GM19025 (cell line): ENCODE measurements around the gene SLC35A2.

Experiments
- ATAC-seq: cut with Tn5 transposase; IDR thresholded peaks from one replicate; pipeline ENCODE4 v1.9.1; 2021; ENCODE audit warnings: mild to moderate bottlenecking, low read depth, moderate library complexity; ENCODE audit not compliant: unreplicated experiment

The SLC35A2 gene

DNA sequence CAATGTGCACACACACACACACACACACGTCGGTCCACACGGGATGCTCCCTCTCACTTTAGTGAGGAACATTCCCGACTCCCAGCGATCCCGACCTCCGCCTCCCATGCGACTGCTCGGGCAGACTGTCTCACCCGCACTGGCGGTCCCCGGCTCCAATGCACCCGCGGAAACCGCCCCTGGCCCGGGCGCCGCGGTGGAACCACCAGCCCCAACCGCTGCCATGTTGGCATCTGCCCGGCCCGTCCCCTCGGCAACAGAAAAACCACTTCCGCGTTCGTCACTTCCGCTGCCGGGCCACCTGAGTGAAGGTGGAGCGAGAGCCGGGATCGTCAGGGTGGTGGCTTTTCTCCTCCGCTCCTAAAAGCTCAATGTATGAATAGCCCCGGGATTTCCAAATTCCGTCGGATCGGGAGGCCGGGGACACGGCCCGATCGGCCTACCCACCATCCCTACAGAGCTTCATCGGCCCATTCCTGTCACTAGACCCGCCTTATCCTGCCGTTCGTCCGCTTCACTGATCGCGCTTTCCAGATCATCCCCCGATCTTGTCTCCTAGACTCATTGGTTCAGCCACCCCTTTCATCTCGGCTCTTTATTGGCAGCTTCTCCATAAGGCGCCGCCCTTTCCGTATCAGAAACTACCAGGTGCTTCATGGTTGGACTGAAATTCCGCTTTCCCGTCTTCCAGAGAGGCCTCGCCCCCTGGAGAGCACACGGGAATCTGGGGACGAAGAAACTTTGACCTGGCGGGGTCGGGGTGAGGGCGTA, at the start of gene SLC35A2:
TSS of gene SLC35A2 (minus strand) at position 235 of the 771 bp plus-strand sequence. CDS start at position 225, 10 bp downstream.
- peak; percentile 62 for ATAC-seq

DNA sequence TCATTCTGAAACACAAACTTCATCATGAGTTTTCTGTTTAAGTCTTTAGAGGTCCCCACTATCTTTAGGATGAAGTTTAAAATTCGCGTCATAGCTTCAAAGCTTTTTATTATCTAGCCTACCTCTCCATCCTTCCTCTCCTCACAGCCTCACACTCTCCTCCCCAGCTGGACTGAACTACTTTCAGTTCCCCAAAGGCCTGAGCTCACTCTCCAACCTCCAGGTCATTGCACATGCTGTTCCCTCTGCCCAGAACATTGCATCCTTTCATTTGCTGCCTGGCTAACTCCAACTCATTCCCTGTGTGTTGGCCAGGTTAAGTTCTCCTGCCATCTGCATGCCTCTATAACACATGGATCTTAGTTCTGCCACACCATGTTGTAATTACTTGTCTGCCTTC, 48.8 kb upstream of the SLC35A2 start:
- no peak for ATAC-seq

DNA sequence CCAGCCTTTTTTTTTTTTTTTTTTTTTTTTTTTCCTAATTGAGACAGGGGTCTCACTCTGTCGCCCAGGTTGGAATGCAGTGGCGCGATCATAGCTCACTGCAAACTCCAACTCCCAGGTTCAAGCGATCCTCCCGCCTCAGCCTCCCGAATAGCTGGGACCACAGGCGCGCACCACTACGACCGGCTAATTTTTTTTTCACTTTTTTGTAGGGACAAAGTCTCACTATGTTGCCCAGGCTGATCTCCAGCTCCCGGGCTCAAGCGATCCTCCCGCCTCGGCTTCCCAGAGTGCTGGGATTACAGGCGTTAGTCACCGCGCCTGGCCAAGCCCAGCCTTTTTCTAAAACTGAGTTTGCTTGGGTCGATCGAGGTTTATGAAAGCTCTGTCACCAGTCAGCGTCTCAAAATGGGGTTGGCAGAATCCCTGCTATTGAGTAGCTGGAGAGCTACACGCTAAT, 47.2 kb upstream of the SLC35A2 start:
- no peak for ATAC-seq

DNA sequence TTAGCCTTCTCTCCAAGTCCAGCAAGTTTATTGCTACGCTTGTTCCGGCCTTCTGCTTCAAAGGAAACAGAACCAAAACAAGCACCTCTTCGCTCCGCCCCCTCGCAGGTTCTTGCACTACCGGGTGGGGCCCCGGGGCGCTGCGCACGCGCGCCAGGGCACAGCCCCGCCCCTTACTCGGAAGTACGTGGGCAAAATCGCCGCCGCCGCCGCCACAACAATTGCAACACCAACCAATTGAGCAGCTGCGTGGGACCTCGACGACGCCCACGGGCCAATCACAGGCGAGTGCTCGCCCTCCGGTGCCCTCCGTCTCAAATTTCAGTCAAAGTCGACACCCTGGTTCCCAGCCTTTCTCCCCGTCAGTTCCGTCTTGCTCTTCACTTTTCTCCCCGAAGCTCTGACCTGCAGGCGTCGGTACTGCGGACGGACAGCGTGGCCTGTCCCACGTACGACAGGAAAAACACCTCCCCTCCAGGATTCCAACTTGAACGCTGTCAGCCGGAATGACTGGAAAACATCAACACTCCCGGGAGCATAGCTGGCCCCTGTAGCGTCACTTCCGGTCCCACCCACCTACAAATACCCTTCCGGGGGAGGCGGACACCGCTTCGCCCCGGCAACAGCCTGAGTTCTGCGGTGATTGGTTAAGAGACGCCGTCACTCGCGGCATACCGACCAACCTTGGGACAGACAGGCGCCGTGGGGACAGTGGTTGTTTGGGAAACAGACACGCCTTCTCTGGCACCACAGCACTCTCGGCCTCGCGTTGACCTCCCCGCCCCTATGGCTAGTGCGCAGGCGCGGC, 46.6 kb upstream of the SLC35A2 start:
- ATAC-seq = peak; percentile 77

DNA sequence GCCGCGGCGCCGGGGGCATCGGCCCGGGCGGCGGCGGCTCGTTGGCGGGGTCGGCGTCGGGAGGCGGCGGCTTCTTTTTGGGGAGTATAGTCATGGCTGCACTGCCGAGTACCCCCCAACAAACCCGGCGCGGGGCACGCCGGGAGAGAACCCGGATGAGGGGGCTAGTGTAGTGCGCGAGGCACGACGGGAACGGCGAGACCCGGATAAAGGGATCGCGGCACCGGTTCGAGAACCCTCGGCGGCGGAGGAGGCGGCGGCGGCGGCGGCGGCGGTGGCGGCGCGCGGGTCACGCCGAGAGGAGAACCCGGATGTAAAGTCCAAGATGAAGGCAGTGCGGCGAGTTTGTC, 46.0 kb upstream of the SLC35A2 start, which contains the start of gene OTUD5:
TSS of gene OTUD5 (minus strand) at position 131 of the 350 bp plus-strand sequence. CDS start at position 94, 37 bp downstream.
- ATAC-seq = peak; percentile 26

DNA sequence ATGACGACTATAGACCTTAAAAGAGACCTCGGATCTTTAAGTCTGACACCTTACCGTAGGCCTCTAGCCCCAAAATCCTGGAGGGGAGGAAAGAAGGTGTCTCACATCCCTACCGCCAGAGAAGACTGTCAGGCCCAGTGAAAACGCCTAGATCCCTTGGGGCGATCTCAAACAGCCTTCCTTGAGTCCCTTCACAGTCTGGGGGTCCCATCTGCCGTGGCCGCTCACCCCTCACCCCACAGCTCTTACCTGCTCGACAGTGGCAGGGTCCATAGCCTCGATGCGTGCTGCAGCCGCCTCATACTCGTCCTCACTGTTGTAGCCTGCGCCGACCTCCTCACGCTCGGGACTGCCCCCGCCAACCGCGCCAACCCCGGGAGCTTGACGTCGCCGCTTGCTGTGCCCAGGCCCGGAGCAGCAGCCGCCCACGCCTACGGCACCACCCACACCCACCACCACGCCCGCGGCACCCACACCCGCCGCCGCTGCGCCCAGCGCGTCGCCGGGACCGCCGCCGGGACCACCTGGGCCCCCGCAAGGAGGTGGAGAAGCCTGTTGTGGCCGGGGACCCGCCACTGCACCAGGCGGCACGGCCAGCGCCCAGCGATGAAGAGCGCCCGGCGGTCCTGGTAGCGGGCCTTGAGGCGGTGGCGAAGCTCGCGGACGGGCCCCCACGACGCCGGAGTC, 45.4 kb upstream of the SLC35A2 start:
- peak; percentile 2 for ATAC-seq

DNA sequence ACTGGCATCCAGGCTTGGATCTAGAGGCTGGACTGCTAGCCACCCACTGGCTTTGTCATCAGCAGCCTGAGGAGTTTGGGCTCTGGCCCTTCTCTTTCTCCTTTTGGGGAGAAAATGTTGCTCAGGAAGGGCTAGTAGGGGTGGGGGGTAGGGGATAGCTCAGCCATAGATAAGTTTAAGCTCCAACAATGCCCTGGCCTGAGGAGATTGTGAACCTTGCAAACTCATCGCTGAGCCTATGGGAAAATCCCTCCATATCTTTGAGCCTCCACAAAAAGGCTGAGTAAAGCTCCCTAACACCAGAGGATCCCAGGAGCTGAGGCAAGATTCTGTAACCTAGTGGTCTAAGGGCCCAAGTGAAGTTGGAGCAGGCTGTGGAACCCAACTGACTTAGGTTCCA, 37.1 kb upstream of the SLC35A2 start:
- ATAC-seq = no peak

DNA sequence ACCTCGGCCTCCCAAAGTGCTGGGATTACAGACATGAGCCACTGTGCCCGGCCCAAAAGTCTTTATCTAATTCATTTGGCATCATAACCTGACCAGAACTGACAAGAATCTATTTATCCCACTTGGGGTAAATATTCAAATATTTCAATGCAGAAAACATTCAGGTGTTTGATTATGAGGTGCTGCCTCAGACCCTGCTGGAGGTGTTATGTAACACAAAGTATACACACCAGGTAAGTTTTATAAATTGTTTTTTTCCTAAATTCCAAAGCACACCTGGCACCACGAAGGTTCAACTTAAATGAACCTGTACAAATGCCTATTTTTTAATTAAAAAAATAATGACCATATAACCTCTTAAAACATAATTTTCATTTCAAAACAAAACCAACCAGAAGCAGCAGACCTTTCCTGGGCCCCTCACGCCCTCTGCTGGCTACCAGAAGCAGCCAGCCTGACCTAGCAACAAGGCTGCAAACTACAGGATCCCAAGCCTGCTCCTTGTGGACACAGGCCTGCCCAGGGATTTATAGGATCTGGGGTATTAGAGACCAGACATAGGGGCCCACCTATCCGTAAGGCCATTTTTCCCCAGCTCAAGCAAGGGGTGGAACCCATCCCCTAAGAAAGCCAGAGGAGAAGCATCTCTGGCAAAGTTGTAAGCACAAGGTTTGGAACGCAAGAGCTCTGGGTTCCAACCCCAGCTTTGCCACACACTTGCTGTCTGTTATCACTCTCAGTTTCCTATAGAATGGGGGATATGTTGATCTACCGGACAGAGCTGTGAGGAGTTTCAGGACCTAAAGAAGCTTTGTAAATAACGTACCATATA, 34.3 kb upstream of the SLC35A2 start:
- no peak for ATAC-seq

DNA sequence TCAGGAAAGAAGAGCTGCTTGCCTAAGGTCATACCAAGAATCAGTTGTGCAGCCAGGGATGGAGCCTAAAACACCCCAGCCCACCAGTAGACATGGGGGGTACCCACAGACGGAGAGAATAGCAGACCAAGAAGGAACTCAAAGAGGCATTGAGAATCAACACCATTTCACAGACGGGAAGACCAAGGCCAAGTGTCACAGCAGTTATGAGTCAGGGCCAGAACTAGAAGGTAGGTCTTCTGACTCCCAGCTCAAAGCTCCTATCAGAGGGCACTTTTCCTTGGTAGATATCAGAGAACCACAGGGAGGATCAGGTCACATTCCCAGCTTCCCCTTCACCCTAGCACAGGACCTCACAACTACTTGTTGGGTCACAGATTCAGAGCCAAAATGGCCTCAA, 31.4 kb upstream of the SLC35A2 start:
- ATAC-seq = no peak

DNA sequence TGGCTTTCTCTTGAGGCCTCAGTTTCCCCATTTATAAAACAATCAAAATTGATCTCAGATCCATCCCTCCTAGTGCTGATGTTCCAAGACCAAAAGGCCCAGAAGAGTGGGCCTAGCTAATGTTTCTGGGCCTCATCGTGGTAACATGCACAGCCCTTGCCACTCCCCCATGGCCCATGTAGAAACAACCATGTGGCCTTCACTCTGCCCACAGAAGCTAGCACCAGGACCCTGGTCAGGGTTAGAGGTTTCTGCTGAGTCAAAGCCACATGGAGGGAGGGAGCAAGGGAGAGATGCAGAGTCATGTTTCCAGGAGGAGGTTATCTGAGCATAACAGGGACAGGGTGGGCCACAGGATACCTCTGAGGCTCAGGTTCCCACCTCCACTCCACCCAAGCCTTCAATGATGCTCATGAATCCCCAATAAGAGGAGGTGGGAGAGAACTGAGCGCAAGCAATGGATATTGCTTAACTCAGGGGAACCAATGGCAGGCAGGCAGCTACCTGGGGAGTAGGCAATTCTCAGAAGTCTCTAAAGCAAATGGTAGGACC, 29.0 kb upstream of the SLC35A2 start:
- no peak for ATAC-seq

DNA sequence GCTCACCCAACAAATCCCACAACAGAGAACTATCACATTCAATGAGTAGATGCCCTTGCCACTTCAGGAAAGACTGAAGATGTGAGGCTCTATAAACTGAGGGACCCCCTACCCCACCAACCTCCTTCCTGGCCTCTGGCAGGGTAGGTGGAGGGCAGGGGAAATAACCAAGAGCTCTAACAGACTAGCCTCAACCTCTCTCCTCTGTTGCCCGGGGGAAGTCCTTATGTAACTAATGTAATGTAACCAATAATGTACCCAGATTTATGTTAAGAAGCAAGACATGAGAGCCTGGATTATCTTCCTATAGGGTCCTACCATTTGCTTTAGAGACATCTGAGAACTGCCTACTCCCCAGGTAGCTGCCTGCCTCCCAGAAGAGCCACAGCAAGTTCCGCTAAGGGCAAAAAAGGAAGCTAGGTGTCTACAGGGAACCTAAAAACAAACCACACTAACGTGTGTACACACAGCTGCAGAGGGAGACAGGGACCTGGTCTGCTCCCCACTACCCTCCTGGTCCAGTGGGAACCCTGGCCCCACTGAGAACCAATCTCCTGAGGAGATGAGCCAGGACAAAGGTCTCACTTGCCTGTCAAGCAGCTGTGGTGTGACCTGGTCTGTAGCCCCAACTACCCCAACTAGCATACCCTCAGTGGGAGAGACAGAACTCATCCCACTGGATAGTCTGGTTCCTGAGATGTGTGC, 28.2 kb upstream of the SLC35A2 start:
- ATAC-seq = no peak

- ATAC-seq = peak; percentile 52
Observed at GRCh38 chrX:48938721-48939425, 27.4 kb upstream of the SLC35A2 start.

- ATAC-seq = peak; percentile 46
Observed at GRCh38 chrX:48937054-48937907, 25.8 kb upstream of the SLC35A2 start.

DNA sequence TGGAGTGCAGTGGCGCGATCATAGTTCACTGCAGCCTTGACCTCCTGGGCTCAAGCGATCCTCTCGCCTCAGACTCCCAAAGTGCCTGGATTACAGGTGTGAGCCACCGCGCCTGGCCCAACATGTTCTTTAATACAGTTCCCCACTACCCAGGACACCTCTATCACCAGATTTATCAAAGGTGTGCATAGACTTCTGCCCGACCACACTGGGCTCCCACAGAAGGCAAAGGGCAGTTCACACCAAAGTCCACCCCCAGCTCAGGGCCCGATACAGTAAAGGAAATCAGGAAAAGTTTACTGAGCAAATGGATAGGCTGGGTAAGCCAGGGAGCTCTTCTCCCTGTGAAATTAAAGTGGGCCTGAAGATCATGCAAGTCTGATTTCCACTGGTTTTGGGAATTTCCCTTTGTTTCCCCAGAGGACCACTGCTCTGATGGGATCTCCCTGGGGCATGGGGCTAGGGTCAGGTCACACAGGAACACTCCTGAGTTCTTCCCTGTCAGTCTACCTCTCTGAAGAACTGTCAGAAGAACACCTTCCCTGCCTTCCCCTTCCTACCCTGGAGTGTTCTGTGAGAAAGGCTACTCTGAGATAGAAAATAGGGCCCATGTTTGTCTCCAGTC, 25.1 kb upstream of the SLC35A2 start:
- ATAC-seq = no peak

- no peak for ATAC-seq
Observed at GRCh38 chrX:48935301-48935670, 23.8 kb upstream of the SLC35A2 start.

GRCh38 chrX:48934581-48935300, 23.3 kb upstream of the SLC35A2 start:
- ATAC-seq = no peak

- ATAC-seq = no peak
Observed at GRCh38 chrX:48933757-48934156, 22.3 kb upstream of the SLC35A2 start.
